M059J (cell line): ENCODE results near the gene VGLL1. TPM values are rescaled to one million over a fixed set of nuclear protein-coding genes. Genes with fewer than 3 reads are reported as not detected.

ENCODE experiments used
- DNase-seq: peaks from one replicate; pipeline ENCODE4 v3.0.0-alpha.2; 2012; ENCODE audit warnings: low read depth
- total RNA-seq: library from RNA; depleted of rRNA; stranded (reverse); fragments of >200 nt; shearing (Covaris generic); gene quantifications from 2 replicates; pipeline ENCODE4 v1.2.3, GENCODE V29; 2014; rRNA removed

Gene VGLL1
- total RNA-seq, 1 experiment from 2014 or later = not detected

GRCh38 chrX:136551410-136551809 is 19.4 kb downstream of the VGLL1 start:
- no peak for DNase-seq

GRCh38 chrX:136555694-136556093 is 23.7 kb downstream of the VGLL1 start:
- DNase-seq = no peak

- DNase-seq = no peak
Observed at GRCh38 chrX:136572030-136572429, 40.0 kb downstream of the VGLL1 start.

GRCh38 chrX:136574548-136574947 is 42.5 kb downstream of the VGLL1 start:
- DNase-seq = no peak

DNA sequence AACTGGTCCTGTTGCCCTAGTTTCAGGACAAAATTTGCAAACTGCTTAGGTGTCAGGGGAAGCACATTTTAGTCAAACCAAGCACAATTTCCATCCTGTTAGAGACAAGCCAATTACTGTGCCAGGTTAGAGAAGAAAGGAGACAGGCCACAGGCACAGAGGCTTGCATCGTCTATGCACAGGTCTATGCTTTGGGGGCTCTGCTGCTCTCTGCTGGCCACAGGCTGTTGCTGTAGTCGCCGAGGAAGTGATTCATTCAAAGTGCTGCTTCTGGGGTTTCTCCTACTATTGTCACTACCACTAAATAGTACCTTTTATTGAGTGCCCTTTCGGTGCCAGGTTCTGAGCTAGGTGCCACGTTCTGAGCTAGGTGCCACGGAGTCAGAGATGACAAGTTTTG is 45.5 kb downstream of the VGLL1 start:
- DNase-seq = peak; percentile 58

GRCh38 chrX:136580316-136580715 is 48.3 kb downstream of the VGLL1 start:
- DNase-seq = no peak

DNA sequence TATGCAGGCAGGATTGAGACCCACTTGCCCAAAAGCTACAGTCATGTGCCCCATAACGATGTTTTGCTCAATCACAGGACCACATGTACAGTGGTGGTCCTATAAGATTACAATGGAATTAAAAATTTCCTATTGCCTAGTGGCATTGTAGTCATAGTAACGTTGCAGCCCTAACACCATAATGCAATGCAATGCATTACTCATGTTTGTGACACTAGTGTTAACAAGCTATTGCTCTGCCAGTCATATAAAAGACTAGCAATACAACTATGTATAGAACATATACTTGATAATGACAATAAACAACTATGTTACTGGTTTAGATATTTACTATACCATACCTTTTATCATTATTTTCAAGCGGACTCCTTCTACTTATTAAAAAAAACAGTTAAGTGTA is 50.6 kb downstream of the VGLL1 start:
- DNase-seq = no peak

- DNase-seq = no peak
Observed at GRCh38 chrX:136584545-136584944, 52.5 kb downstream of the VGLL1 start.

- DNase-seq = no peak
Observed at GRCh38 chrX:136585262-136585661, 53.2 kb downstream of the VGLL1 start.

- DNase-seq = no peak
Observed at GRCh38 chrX:136585960-136586359, 53.9 kb downstream of the VGLL1 start.

- DNase-seq = peak; percentile 51
Observed at GRCh38 chrX:136586386-136586785, 54.4 kb downstream of the VGLL1 start.

DNA sequence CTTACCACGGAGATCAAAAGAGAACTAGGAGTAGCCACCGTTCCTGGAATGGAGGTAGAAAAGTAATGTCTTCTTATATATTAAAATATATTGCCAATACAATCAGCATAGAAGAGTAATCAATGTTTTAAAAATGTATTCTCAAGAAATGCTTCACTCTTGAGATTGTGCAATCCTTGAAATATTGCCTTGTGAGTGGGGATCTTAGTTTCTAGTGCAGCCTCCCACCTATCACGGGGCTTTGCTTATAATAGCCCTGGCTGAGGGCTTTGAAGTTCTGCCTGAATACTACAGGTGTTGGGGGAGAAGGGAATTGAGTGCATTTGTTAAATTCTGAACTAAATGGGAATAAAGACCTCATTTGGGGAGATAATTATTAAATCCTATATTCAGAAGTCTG is 55.5 kb downstream of the VGLL1 start:
- no peak for DNase-seq

GRCh38 chrX:136588036-136588435 is 56.0 kb downstream of the VGLL1 start:
- peak; percentile 27 for DNase-seq

GRCh38 chrX:136589966-136590365 is 58.0 kb downstream of the VGLL1 start:
- DNase-seq = peak; percentile 43

- no peak for DNase-seq
Observed at GRCh38 chrX:136597356-136597755, 65.3 kb downstream of the VGLL1 start.

GRCh38 chrX:136597954-136598353 is 65.9 kb downstream of the VGLL1 start:
- no peak for DNase-seq

GRCh38 chrX:136598631-136599030 is 66.6 kb downstream of the VGLL1 start:
- no peak for DNase-seq

DNA sequence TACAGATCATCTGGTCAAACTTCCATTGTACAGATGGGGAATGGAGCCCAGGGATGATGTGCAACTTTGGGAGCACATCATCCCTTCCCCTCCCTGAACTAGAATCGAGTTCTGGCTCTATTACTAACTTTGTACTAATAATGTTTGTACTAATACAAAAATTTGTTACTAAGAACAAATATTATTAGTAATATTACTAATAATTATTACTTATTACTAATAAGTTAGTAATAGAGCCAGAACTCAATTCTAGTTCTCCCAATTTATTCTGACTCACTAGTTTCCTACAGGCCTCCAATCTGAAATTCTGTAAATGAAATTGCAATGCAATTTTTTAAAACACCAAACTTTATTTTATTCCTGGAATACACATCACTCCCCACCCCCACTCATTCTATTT is 68.0 kb downstream of the VGLL1 start:
- DNase-seq = no peak

Other genes starting within 250 kb of the VGLL1 start
- 0.02 TPM in 1 of 2 replicates, not detected in the other for gene ADGRG4, start 231.3 kb upstream of the VGLL1 start, total RNA-seq
- not detected in 2 replicates for gene BRS3, start 44.3 kb upstream of the VGLL1 start, total RNA-seq
- 112 and 120 TPM in 2 replicates for gene HTATSF1, start 34.6 kb upstream of the VGLL1 start, total RNA-seq
- not detected in 2 replicates for gene CD40LG, start 115.9 kb downstream of the VGLL1 start, total RNA-seq
- gene ARHGEF6, start 248.7 kb downstream of the VGLL1 start, total RNA-seq = 12.5 and 18.0 TPM in 2 replicates